Measurements from ENCODE around the gene KRT20. TPM values are rescaled to one million over a fixed set of nuclear protein-coding genes. Genes with fewer than 3 reads are reported as not detected.

KRT20 gene
- total and polyA plus RNA-seq, 2 of the 13 experiments (the other 11 are each of a cell fraction or from before 2014, with no cell fraction given) = 0.13 to 0.20 TPM

- TF ChIP-seq UBTF (CRISPR knock-in tag; IDR thresholded peaks at IDR 0.05) (no peak), GPN1 (CRISPR knock-in tag; IDR thresholded peaks at IDR 0.05; ENCODE audit: borderline replicate concordance) (no peak), ZNF501 (CRISPR knock-in tag; IDR thresholded peaks at IDR 0.05) (0 out of 2 replicates have a peak, but pooled peaks have one; percentile 25), ZNF761 (CRISPR knock-in tag; conservative IDR thresholded peaks at IDR 0.05) (no peak), TAF15 (IDR thresholded peaks at IDR 0.05; ENCODE audit: low read depth, low read length, poor library complexity, severe bottlenecking) (no peak), ZZZ3 (CRISPR knock-in tag; IDR thresholded peaks at IDR 0.05; ENCODE audit: borderline replicate concordance) (no peak), FOSL2 (CRISPR knock-in tag; IDR thresholded peaks at IDR 0.05) (peak; percentile 95), THYN1 (CRISPR knock-in tag; IDR thresholded peaks at IDR 0.05; ENCODE audit: borderline replicate concordance, low read depth) (no peak), MLLT10 (CRISPR knock-in tag; IDR thresholded peaks at IDR 0.05) (no peak), RFX1 (IDR thresholded peaks at IDR 0.05) (peak; percentile 59; the same call in 1 of the 2 replicates), TEF (CRISPR knock-in tag; IDR thresholded peaks at IDR 0.05) (no peak), SIX1 (CRISPR knock-in tag; IDR thresholded peaks at IDR 0.05; ENCODE audit: borderline replicate concordance) (no peak), ELF3 (CRISPR knock-in tag; IDR thresholded peaks at IDR 0.05) (0 out of 2 replicates have a peak, but pooled peaks have one; percentile 18), KLF9 (CRISPR knock-in tag; IDR thresholded peaks at IDR 0.05; ENCODE audit: low read depth) (no peak), ZKSCAN8 (CRISPR knock-in tag; IDR thresholded peaks at IDR 0.05; ENCODE audit: borderline replicate concordance) (no peak), ZNF256 (CRISPR knock-in tag; conservative IDR thresholded peaks at IDR 0.05) (no peak), BRF2 (CRISPR knock-in tag; IDR thresholded peaks at IDR 0.05) (no peak), ZNF597 (CRISPR knock-in tag; IDR thresholded peaks at IDR 0.05) (no peak), HOMEZ (CRISPR knock-in tag; IDR thresholded peaks at IDR 0.05; ENCODE audit: low read depth) (peak; percentile 41; the same call in 1 of the 2 replicates), NFKB2 (CRISPR knock-in tag; IDR thresholded peaks at IDR 0.05; ENCODE audit: borderline replicate concordance) (no peak), ZNF629 (CRISPR knock-in tag; conservative IDR thresholded peaks at IDR 0.05) (no peak), HMG20A (CRISPR knock-in tag; IDR thresholded peaks at IDR 0.05; ENCODE audit: borderline replicate concordance) (peak; percentile 30; the same call in 1 of the 2 replicates)
- TF ChIP-seq, protein P1, sequence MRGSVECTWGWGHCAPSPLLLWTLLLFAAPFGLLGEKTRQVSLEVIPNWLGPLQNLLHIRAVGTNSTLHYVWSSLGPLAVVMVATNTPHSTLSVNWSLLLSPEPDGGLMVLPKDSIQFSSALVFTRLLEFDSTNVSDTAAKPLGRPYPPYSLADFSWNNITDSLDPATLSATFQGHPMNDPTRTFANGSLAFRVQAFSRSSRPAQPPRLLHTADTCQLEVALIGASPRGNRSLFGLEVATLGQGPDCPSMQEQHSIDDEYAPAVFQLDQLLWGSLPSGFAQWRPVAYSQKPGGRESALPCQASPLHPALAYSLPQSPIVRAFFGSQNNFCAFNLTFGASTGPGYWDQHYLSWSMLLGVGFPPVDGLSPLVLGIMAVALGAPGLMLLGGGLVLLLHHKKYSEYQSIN (CRISPR knock-in tag; IDR thresholded peaks at IDR 0.05; ENCODE audit: borderline replicate concordance) = no peak
- TF ChIP-seq, protein P2, sequence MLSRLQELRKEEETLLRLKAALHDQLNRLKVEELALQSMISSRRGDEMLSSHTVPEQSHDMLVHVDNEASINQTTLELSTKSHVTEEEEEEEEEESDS (CRISPR knock-in tag; IDR thresholded peaks at IDR 0.05; ENCODE audit: borderline replicate concordance) = no peak
Observed at GRCh38 chr17:40922239-40922638, 37.2 kb upstream of the KRT20 start (continued).

Measured in HepG2 (cell line).